CD8-positive, alpha-beta memory T cell (primary cell): ENCODE measurements around the gene AGBL4. TPM values are rescaled to one million over a fixed set of nuclear protein-coding genes. Genes with fewer than 3 reads are reported as not detected.

Experiments used
- CTCF ChIA-PET: fragments of 350-600 bp; sonication (Branson Sonifier 250); formaldehyde crosslinking; loops from one replicate; lab custom pipeline; 2021; ENCODE audit warnings: antibody characterized with exemption; lab: Charles Lee
- POLR2A ChIA-PET: fragments of 350-600 bp; sonication (Branson Sonifier 250); formaldehyde crosslinking; loops from one replicate; lab custom pipeline; 2021; ENCODE audit warnings: antibody characterized with exemption; lab: Charles Lee
- DNase-seq, 5 donors: peaks; one replicate each; pipeline versions ENCODE4 v3.0.0 to v3.0.0-alpha.2; 2020 to 2022; ENCODE audit warnings: mixed read lengths in 1 of 5
- H3K27ac ChIP-seq: one replicate; pipeline ENCODE4 v1.7.0; 2013; ENCODE audit warnings: low read depth, mild to moderate bottlenecking, low read length, moderate library complexity
- H3K27me3 ChIP-seq: 2 replicates; pipeline ENCODE4 v1.7.0; 2013; ENCODE audit warnings: low read length, mild to moderate bottlenecking; ENCODE audit not compliant: insufficient read depth, poor library complexity, severe bottlenecking
- H3K36me3 ChIP-seq: 2 replicates; pipeline ENCODE4 v1.7.0; 2013; ENCODE audit warnings: mild to moderate bottlenecking, low read length, moderate library complexity; ENCODE audit not compliant: insufficient read depth
- H3K4me1 ChIP-seq: 2 replicates; pipeline ENCODE4 v1.7.0; 2013; ENCODE audit warnings: mild to moderate bottlenecking, low read length, moderate library complexity; ENCODE audit not compliant: insufficient read depth
- H3K4me3 ChIP-seq: 2 replicates; pipeline ENCODE4 v1.7.0; 2013; ENCODE audit warnings: mild to moderate bottlenecking, low read length
- H3K9me3 ChIP-seq: 2 replicates; pipeline ENCODE4 v1.7.0; 2013; ENCODE audit warnings: mild to moderate bottlenecking, low read length
- H3K27ac Mint-ChIP-seq, 8 donors: one replicate each; pipeline ENCODE4 v1.8.0; 2020 to 2021; ENCODE audit warnings: mixed read lengths in 8 of 8, mild to moderate bottlenecking in 6 of 8, inconsistent platforms in 3 of 8, moderate library complexity in 3 of 8
- H3K27me3 Mint-ChIP-seq, 2 donors: one replicate each; pipeline ENCODE4 v1.8.0; 2020 to 2021; ENCODE audit warnings: mixed read lengths in 2 of 2, mild to moderate bottlenecking in 1 of 2, moderate library complexity in 1 of 2
- H3K36me3 Mint-ChIP-seq, 3 donors: one replicate each; pipeline ENCODE4 v1.8.0; 2020 to 2021; ENCODE audit warnings: mixed read lengths in 3 of 3, inconsistent platforms in 1 of 3, mild to moderate bottlenecking in 1 of 3
- H3K4me1 Mint-ChIP-seq, 3 donors: one replicate each; pipeline ENCODE4 v1.8.0; 2020 to 2021; ENCODE audit warnings: mixed read lengths in 3 of 3, inconsistent platforms in 1 of 3, mild to moderate bottlenecking in 1 of 3
- H3K4me3 Mint-ChIP-seq, 7 donors: one replicate each; pipeline ENCODE4 v1.8.0; 2020 to 2021; ENCODE audit warnings: mixed read lengths in 7 of 7, mild to moderate bottlenecking in 6 of 7, moderate library complexity in 4 of 7, inconsistent platforms in 2 of 7
- H3K9me3 Mint-ChIP-seq, 5 donors: one replicate each; pipeline ENCODE4 v1.8.0; 2020 to 2022; ENCODE audit warnings: mixed read lengths in 5 of 5, mild to moderate bottlenecking in 3 of 5, moderate library complexity in 2 of 5, inconsistent platforms in 1 of 5
- polyA plus RNA-seq: library from polyadenylated mRNA; unstranded; fragments of 300-500 nt; fragmentation: Illumina TruSeq; gene quantifications from one replicate; pipeline ENCODE4 v1.2.3, GENCODE V29; 2021
- total RNA-seq, 2 experiments: library from RNA; stranded (reverse); gene quantifications; one replicate each; pipeline ENCODE4 v1.2.3, GENCODE V29; 2021

Gene AGBL4
- total and polyA plus RNA-seq, 3 experiments from 2014 or later: 0.22 TPM; not detected in 2

DNA sequence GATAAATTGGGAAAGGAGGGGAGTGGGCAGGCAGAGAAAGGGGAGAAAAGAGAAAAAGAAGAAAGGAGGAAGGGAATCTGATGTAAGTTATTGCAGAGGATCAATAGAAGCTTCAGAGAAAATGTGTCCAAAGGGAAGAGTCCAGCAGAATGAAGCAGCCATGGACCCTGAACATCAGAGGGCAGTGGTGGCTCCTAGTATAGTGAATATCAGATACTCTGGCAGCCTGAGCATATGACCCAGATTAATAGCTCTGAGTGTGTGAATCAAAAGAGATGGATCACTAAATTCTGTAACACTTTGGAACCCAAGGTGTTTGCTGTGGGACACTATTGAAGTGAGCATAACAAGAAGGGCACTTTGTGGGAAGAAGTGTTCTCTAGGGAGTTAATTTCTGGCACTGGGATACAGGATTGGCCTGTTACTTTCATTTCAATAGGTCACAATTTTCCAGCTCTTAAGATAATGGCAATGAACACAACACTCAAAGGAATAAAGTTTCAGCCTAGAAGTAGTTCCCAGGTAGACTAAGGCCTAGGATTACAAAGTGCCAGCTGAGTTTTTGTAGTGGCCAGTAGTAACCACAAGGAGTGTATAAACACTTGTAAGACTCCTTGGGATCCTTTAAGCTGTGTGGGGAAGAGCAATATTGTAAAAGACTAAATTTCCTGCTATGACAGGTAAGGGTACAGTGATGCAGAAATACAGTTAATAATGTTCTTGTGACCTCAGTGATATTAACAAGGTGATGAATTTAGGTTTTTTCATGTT is 1082.6 kb downstream of the AGBL4 start:
- H3K27ac Mint-ChIP-seq: no peak overlapping the region
- no peaks in the 10 kb centered on the region for H3K9me3 ChIP-seq
- H3K36me3 ChIP-seq: no peaks in the 10 kb centered on the region
- no peaks in the 10 kb centered on the region for H3K27me3 ChIP-seq
- no peak for DNase-seq
- H3K27ac ChIP-seq: no peak overlapping the region
- no peak overlapping the region for H3K4me3 ChIP-seq
- no peaks in the 10 kb centered on the region for H3K4me1 Mint-ChIP-seq
- H3K4me1 ChIP-seq: no peaks in the 10 kb centered on the region
- no peaks in the 10 kb centered on the region for H3K36me3 Mint-ChIP-seq
- H3K4me3 Mint-ChIP-seq: no peak overlapping the region
- ChIA-PET CTCF (interaction anchor here (1.3 kb wide), 1 partner anchor 13 kb away, joined by 3 read pairs; no protein-coding TSS in a partner anchor), POLR2A (no interaction called here)
- no peaks in the 10 kb centered on the region for H3K9me3 Mint-ChIP-seq
- H3K27me3 Mint-ChIP-seq: peaks cover 0 to 6% of the 10 kb centered on the region in 2 donors

DNA sequence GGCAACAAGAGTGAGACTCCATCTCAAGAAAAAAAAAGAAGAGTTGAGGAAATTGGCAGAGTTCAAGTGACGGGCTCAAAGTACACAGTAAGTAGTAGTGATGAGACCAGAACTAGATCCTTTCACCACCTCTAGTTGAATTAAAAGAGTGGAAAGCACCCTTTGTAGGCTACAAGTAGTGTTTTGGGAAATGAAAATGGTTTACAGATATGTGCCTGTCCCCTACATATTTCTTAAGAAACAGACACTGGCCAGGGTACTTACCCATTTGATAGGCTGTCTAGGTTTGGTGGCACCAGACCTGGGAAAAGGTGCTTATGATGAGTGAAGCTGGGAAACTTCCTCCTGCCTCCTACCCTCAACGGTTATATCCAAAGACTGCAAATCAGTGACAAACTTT is 1083.4 kb downstream of the AGBL4 start:
- Mint-ChIP-seq H3K27me3 (peaks cover 0 to 6% of the 10 kb centered on the region in 2 donors), H3K4me1 (no peaks in the 10 kb centered on the region), H3K4me3 (no peak overlapping the region), H3K9me3 (no peaks in the 10 kb centered on the region), H3K36me3 (no peaks in the 10 kb centered on the region), H3K27ac (no peak overlapping the region)
- H3K36me3 ChIP-seq: no peaks in the 10 kb centered on the region
- H3K9me3 ChIP-seq: no peaks in the 10 kb centered on the region
- no peak overlapping the region for H3K4me3 ChIP-seq
- DNase-seq: no peak
- ChIA-PET POLR2A (no interaction called here), CTCF (interaction anchor here (1.3 kb wide), 1 partner anchor 12 kb away, joined by 3 read pairs; no protein-coding TSS in a partner anchor)
- H3K27me3 ChIP-seq: no peaks in the 10 kb centered on the region
- no peak overlapping the region for H3K27ac ChIP-seq
- H3K4me1 ChIP-seq: no peaks in the 10 kb centered on the region

DNA sequence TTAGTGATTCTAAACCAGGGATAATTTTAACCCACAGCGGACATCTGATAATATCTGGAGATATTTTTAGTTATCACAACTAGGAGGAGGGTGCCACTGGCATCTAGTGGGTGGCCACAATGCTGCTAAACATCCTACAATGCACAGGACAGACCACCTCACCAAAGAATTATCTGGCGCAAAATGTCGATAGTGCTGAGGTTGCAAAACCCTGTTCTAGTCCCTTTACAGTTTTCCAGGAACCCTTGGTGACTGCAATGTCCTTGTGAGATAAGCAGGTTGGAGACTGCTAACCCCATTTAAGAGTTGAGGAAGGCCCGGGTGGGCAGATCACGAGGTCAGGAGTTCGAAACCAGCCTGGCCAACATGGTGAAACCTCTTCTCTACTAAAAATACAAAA is 1083.9 kb downstream of the AGBL4 start:
- ChIA-PET POLR2A (no interaction called here), CTCF (interaction anchor here (1.3 kb wide), 1 partner anchor 12 kb away, joined by 3 read pairs; no protein-coding TSS in a partner anchor)
- Mint-ChIP-seq H3K9me3 (no peaks in the 10 kb centered on the region), H3K4me3 (no peak overlapping the region), H3K4me1 (no peaks in the 10 kb centered on the region), H3K27ac (no peak overlapping the region), H3K36me3 (no peaks in the 10 kb centered on the region), H3K27me3 (peaks cover 0 to 6% of the 10 kb centered on the region in 2 donors)
- Histone ChIP-seq H3K9me3 (no peaks in the 10 kb centered on the region), H3K4me1 (no peaks in the 10 kb centered on the region), H3K27ac (no peak overlapping the region), H3K4me3 (no peak overlapping the region), H3K36me3 (no peaks in the 10 kb centered on the region), H3K27me3 (no peaks in the 10 kb centered on the region)
- no peak for DNase-seq

DNA sequence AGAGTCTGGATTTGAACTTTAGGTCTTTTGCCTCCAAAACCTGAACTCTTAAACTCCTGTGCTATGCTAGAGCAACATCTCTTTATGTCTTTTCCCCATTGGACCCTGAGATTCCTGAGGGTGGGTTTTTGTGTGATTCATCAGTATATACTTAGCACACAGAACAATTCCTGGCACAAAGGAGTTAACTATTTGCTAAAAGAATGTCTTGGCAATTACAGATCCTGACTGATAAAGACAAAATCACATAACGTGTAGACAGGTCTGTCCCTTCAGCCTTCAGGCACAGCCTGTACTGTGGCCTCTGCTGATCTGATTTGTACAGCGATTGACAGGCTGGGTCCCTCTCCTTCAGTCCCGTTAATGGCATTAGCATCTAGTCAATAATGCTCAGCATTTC is 1084.7 kb downstream of the AGBL4 start:
- H3K36me3 Mint-ChIP-seq: no peaks in the 10 kb centered on the region
- ChIA-PET CTCF (no interaction called here), POLR2A (no interaction called here)
- Histone ChIP-seq H3K36me3 (no peaks in the 10 kb centered on the region), H3K27me3 (no peaks in the 10 kb centered on the region), H3K9me3 (no peaks in the 10 kb centered on the region), H3K4me3 (no peak overlapping the region), H3K4me1 (no peaks in the 10 kb centered on the region), H3K27ac (no peak overlapping the region)
- no peaks in the 10 kb centered on the region for H3K9me3 Mint-ChIP-seq
- no peak overlapping the region for H3K27ac Mint-ChIP-seq
- no peaks in the 10 kb centered on the region for H3K4me1 Mint-ChIP-seq
- no peak overlapping the region for H3K4me3 Mint-ChIP-seq
- H3K27me3 Mint-ChIP-seq: peaks cover 4 to 6% of the 10 kb centered on the region in 2 donors
- no peak for DNase-seq

DNA sequence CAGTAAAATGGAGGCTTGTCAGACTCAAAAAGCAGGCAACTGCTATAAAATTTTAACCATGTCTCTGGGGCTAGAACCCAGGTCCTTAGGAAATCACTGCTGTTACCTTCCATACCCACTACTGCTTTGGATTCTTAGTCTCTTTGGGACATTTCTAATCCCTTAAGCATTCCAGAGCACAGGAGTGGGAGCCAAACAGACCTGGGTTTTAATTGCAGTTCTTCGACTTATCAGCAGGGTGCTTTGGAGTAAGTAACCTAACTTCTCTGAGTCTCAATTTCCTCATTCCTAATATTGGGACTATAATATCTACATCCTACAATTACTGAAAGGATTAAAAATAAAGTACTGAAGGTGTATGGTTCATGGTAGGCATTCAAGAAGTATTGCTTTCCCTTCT is 1086.0 kb downstream of the AGBL4 start:
- POLR2A ChIA-PET: no interaction called here
- no peaks in the 10 kb centered on the region for H3K36me3 Mint-ChIP-seq
- Histone ChIP-seq H3K9me3 (no peaks in the 10 kb centered on the region), H3K4me1 (no peaks in the 10 kb centered on the region), H3K27ac (no peak overlapping the region), H3K36me3 (no peaks in the 10 kb centered on the region), H3K4me3 (no peak overlapping the region), H3K27me3 (no peaks in the 10 kb centered on the region)
- no peaks in the 10 kb centered on the region for H3K9me3 Mint-ChIP-seq
- CTCF ChIA-PET: no interaction called here
- H3K27me3 Mint-ChIP-seq: peaks cover 5 to 10% of the 10 kb centered on the region in 2 donors
- H3K4me3 Mint-ChIP-seq: no peak overlapping the region
- no peaks in the 10 kb centered on the region for H3K4me1 Mint-ChIP-seq
- DNase-seq: no peak
- H3K27ac Mint-ChIP-seq: no peak overlapping the region

DNA sequence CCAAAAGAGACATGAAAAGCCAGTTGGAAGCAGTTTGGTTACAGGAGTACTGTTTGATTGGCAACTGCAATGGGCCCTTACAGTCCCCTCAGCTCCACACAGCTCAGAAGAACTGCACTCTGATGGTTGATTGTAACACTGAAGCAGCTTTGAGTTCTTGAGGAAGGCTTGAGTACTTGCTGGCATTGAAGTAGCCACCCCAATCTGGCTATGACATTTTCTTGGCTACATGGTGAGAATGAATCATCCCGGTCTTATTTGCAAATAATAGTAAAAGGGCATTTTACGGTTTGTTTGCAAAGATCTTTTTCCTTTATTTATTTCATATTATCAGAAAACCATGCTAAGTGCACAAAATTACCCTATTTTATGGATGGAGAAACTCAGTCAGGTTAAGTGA is 1087.3 kb downstream of the AGBL4 start:
- Histone ChIP-seq H3K4me3 (no peak overlapping the region), H3K36me3 (no peaks in the 10 kb centered on the region), H3K27me3 (no peaks in the 10 kb centered on the region), H3K4me1 (no peaks in the 10 kb centered on the region), H3K9me3 (no peaks in the 10 kb centered on the region), H3K27ac (no peak overlapping the region)
- ChIA-PET CTCF (no interaction called here), POLR2A (no interaction called here)
- no peaks in the 10 kb centered on the region for H3K4me1 Mint-ChIP-seq
- peaks cover 10 to 11% of the 10 kb centered on the region in 2 donors for H3K27me3 Mint-ChIP-seq
- no peak overlapping the region for H3K4me3 Mint-ChIP-seq
- H3K9me3 Mint-ChIP-seq: no peaks in the 10 kb centered on the region
- H3K27ac Mint-ChIP-seq: no peak overlapping the region
- no peaks in the 10 kb centered on the region for H3K36me3 Mint-ChIP-seq
- no peak for DNase-seq

DNA sequence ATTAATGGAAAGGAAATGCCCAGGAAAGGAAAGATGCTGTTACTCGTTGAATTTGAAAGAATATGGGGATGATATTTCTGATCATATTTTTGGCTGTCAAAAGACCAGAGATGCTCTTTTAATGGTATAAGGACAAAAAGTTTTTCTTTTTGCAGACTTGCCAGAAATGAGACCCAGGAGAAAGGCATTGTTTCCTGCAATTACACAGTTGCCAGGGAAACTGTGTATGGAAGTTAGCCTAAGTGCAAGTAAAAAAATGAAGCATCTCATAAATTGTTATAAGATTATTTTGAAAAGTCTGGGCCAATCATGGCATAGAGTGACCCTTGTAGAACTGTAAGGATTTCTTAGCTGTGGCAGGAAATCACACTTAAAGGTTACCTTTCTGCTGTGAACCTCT is 1091.4 kb downstream of the AGBL4 start:
- H3K27me3 Mint-ChIP-seq: peaks cover 4 to 11% of the 10 kb centered on the region in 2 donors
- no peaks in the 10 kb centered on the region for H3K4me1 ChIP-seq
- no peak overlapping the region for H3K4me3 ChIP-seq
- ChIA-PET CTCF (no interaction called here), POLR2A (no interaction called here)
- H3K9me3 Mint-ChIP-seq: no peaks in the 10 kb centered on the region
- no peak for DNase-seq
- no peaks in the 10 kb centered on the region for H3K27me3 ChIP-seq
- H3K36me3 Mint-ChIP-seq: no peaks in the 10 kb centered on the region
- H3K9me3 ChIP-seq: no peaks in the 10 kb centered on the region
- H3K4me3 Mint-ChIP-seq: no peak overlapping the region
- H3K4me1 Mint-ChIP-seq: no peaks in the 10 kb centered on the region
- H3K27ac Mint-ChIP-seq: no peak overlapping the region
- H3K27ac ChIP-seq: no peak overlapping the region
- H3K36me3 ChIP-seq: no peaks in the 10 kb centered on the region

DNA sequence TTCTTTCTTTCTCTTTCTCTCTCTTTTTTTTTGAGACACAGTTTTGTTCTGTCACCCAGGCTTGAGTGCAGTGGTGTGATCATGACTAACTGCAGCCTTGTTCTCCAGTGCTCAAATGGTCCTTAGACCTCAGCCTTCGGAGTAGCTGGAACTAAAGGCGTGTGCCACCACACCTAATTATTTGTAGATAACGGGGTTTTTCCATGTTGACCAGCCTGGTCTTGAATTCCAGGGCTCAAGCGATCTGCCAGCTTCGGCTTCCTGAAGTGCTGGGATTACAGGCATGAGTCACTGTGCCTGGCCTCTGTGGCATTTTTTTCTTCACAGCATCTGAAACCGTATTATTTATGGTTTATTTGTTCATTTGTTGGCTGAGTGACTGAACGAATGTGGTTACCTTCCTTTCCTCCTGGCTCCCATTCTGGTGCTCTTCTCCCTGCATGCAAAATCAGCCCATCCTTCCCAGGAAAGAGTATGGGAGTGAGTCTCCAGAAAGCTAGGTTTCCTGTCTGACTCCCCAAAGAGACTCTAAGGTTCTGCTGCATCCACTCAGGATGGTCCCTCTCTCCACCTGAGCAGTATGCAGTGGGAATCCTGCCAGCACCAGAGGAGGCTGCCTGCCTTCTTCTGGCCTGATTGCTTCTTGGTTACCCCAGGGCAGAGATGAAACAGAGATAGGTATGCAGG is 1092.1 kb downstream of the AGBL4 start:
- Histone ChIP-seq H3K4me3 (no peak overlapping the region), H3K36me3 (no peaks in the 10 kb centered on the region), H3K27ac (no peak overlapping the region), H3K27me3 (no peaks in the 10 kb centered on the region), H3K9me3 (no peaks in the 10 kb centered on the region), H3K4me1 (no peaks in the 10 kb centered on the region)
- Mint-ChIP-seq H3K4me1 (no peaks in the 10 kb centered on the region), H3K27ac (no peak overlapping the region), H3K9me3 (no peaks in the 10 kb centered on the region), H3K36me3 (no peaks in the 10 kb centered on the region), H3K27me3 (peaks cover 4 to 11% of the 10 kb centered on the region in 2 donors), H3K4me3 (no peak overlapping the region)
- DNase-seq: no peak
- CTCF ChIA-PET: no interaction called here
- POLR2A ChIA-PET: no interaction called here
